Duodenal mucosa (tissue), 2 donors: ENCODE measurements around the gene SOX6.

Experiments
- H3K27ac ChIP-seq: one replicate; pipeline ENCODE4 v1.7.0; 2013; ENCODE audit warnings: low read depth, low read length
- H3K27me3 ChIP-seq, 2 donors: one replicate each; pipeline ENCODE4 v1.7.0; 2013; ENCODE audit warnings: low read length in 2 of 2, control low read depth in 1 of 2; ENCODE audit not compliant: insufficient read depth in 2 of 2, control insufficient read depth in 1 of 2
- H3K36me3 ChIP-seq, 2 donors: one replicate each; pipeline ENCODE4 v1.7.0; 2013; ENCODE audit warnings: low read length in 2 of 2, control low read depth in 1 of 2; ENCODE audit not compliant: insufficient read depth in 2 of 2, control insufficient read depth in 1 of 2
- H3K4me1 ChIP-seq, 2 donors: one replicate each; pipeline ENCODE4 v1.7.0; 2013; ENCODE audit warnings: low read length in 2 of 2, control low read depth in 1 of 2; ENCODE audit not compliant: insufficient read depth in 2 of 2, control insufficient read depth in 1 of 2
- H3K4me3 ChIP-seq, 2 donors: one replicate each; pipeline ENCODE4 v1.7.0; 2013; ENCODE audit warnings: low read length in 2 of 2, low read depth in 1 of 2
- H3K9ac ChIP-seq, 2 donors: one replicate each; pipeline ENCODE4 v1.7.0; 2013; ENCODE audit warnings: low read length in 2 of 2, low read depth in 1 of 2
- H3K9me3 ChIP-seq, 2 donors: one replicate each; pipeline ENCODE4 v1.7.0; 2013; ENCODE audit warnings: low read length in 2 of 2, control low read depth in 1 of 2; ENCODE audit not compliant: control insufficient read depth in 1 of 2

The SOX6 gene

DNA sequence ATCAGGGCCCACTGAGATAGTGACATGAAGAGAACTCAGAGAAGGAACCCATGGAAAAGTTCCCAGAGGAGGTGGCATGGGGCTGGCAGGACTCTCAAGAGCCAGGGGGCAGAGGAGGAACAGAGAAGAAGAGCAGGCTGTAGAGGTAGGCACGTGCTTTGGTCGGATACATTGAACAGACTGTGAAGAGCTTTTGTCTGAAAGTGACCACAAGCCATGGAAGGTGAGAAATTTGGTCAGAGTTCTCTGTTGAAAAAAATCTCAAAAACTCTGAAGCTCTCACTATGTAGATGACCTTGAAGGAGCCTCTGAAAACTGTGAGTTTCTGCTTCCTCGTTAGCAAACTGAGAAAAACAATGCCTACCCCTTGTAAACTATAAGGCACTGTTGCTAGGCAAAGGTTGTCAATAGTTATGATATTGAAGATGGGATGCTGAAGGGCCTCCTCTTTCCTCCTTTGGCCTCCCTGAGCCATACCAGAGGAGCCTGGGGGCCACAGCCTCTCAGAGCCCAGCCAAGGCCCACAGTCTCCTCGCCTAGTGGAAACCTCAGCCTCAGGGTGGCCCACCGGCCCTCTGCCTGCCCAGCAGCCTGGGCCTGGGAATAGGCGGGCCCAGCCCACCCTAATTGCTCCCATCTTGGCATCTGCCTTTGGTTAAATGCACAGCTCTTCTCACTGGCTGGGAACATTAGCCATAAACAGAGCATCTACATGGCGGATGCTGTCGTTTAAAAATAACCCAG is 415.7 kb downstream of the SOX6 start:
- Histone ChIP-seq H3K36me3 (no peaks in the 10 kb centered on the region), H3K27me3 (no peaks in the 10 kb centered on the region), H3K9ac (no peak overlapping the region), H3K4me1 (no peaks in the 10 kb centered on the region), H3K4me3 (no peak overlapping the region), H3K27ac (no peak overlapping the region), H3K9me3 (no peaks in the 10 kb centered on the region)

DNA sequence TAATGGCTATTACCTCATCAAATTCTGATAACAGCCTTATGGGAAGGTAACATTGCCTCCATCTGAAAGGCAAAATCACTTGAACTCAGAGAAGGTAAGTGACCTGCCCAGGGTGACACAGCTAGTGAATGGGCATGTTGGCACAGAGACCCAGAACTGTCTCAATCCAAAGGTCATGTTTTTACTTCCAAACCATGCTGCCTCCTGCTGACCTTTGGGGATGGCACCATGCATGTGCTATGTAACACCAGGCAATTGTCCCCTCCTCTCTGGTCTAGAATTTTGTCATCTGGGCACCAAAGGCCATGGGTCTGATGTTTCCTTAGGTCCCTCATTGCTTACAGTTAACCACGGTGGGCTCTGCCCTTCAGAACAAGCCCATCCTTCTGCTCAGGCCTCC is 417.4 kb downstream of the SOX6 start:
- Histone ChIP-seq H3K9me3 (no peaks in the 10 kb centered on the region), H3K36me3 (no peaks in the 10 kb centered on the region), H3K4me1 (no peaks in the 10 kb centered on the region), H3K27ac (no peak overlapping the region), H3K27me3 (no peaks in the 10 kb centered on the region), H3K4me3 (no peak overlapping the region), H3K9ac (no peak overlapping the region)

- Histone ChIP-seq H3K9ac (no peak overlapping the region), H3K9me3 (no peaks in the 10 kb centered on the region), H3K27me3 (no peaks in the 10 kb centered on the region), H3K36me3 (no peaks in the 10 kb centered on the region), H3K4me1 (no peaks in the 10 kb centered on the region), H3K27ac (no peak overlapping the region), H3K4me3 (no peak overlapping the region)
Observed at GRCh38 chr11:15938121-15938611, 418.2 kb downstream of the SOX6 start.

DNA sequence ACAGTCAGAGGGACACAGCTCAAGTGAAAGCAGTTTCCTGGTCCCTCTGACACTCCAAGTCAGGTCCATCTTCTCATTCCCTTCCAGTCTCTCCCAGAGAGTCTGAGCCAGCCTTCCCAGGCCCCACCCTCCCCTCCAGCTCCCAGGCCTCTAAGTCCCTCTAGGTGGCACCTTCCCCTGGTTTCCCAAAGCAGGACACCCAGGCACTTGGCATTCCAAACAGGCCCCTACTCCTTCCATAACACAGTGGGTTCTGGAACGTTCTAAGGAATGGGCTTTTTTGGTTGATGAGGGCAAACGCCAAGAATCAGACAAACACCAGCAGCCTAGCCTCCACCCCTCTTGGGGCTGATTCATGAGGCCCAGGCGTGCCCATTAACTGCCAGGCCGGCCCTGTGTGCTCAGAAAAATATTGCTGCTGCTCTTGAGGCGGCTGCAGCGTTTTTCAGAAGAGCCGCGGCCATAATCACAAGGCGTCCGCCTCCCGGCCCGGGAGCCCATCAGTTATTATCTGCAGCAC is 418.7 kb downstream of the SOX6 start:
- Histone ChIP-seq H3K9ac (no peak overlapping the region), H3K27ac (no peak overlapping the region), H3K36me3 (no peaks in the 10 kb centered on the region), H3K9me3 (no peaks in the 10 kb centered on the region), H3K4me1 (no peaks in the 10 kb centered on the region), H3K27me3 (no peaks in the 10 kb centered on the region), H3K4me3 (no peak overlapping the region)

DNA sequence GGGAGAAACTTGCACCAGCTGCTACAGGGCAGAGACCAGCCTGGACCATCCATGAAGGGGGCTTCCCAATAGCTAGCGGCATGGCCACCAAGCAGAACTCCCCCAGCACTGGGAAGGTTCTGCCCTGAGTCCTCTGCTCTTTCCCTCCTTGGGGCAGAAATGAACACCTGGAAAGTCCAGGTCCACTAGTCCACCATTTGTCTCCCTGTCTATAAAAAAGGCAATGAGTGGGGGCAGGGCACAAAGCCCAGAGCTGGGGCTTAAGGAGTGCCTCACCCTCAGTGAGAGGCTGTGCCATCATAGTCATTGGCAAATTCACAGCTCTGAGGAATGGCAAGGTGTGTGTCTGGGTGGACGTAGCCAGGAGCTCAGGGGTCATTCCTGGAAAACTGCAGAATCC is 420.3 kb downstream of the SOX6 start:
- Histone ChIP-seq H3K9me3 (no peaks in the 10 kb centered on the region), H3K4me3 (no peak overlapping the region), H3K4me1 (no peaks in the 10 kb centered on the region), H3K36me3 (no peaks in the 10 kb centered on the region), H3K27me3 (no peaks in the 10 kb centered on the region), H3K9ac (no peak overlapping the region), H3K27ac (no peak overlapping the region)

DNA sequence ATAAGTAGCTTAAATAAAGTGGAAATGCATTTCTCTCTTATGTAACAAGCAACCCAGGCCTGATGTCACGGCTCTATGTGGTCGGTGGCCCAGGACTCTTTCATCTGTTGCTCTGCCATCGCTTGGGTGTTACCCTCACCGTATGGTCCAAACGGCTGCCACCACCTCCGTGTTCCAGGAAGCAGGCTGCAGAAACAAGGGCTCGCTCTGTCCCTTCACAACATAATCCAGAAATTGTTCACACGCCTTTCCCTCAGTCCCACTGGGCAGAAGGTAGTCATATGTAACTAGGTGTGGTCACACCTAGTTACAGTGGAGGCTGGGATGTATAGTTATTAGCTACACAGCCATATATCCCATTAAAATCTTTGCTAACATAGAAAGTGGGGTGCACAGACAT is 421.0 kb downstream of the SOX6 start:
- Histone ChIP-seq H3K4me3 (no peak overlapping the region), H3K27ac (no peak overlapping the region), H3K9me3 (no peaks in the 10 kb centered on the region), H3K27me3 (no peaks in the 10 kb centered on the region), H3K36me3 (no peaks in the 10 kb centered on the region), H3K4me1 (no peaks in the 10 kb centered on the region), H3K9ac (no peak overlapping the region)

GRCh38 chr11:15933886-15934625 is 422.3 kb downstream of the SOX6 start:
- Histone ChIP-seq H3K27ac (no peak overlapping the region), H3K27me3 (no peaks in the 10 kb centered on the region)

DNA sequence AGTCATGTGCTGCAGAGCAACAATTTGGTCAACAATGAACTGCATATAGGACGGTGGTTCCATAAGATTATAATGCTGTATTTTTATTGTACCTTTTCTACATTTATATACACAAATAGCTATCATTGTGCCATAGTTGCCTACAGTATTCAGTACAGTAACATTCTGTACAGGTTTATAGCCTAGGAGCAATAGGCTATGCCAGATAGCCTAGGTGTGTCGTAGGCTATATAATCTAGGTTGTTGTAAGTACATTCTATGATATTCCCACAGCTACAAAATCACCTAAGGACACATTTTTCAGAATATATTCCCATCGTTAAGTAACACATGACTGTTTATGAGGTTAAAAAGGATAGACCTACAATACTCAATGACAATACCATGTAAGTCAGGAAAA is 423.9 kb downstream of the SOX6 start:
- no peaks in the 10 kb centered on the region for H3K27me3 ChIP-seq
- H3K27ac ChIP-seq = no peak overlapping the region

More at GRCh38 chr11:15933886-15934625, 422.3 kb downstream of the SOX6 start:
- no peak overlapping the region for H3K9ac ChIP-seq
- H3K4me1 ChIP-seq = no peaks in the 10 kb centered on the region
- no peaks in the 10 kb centered on the region for H3K36me3 ChIP-seq
- no peak overlapping the region for H3K4me3 ChIP-seq
- H3K9me3 ChIP-seq = no peaks in the 10 kb centered on the region

DNA sequence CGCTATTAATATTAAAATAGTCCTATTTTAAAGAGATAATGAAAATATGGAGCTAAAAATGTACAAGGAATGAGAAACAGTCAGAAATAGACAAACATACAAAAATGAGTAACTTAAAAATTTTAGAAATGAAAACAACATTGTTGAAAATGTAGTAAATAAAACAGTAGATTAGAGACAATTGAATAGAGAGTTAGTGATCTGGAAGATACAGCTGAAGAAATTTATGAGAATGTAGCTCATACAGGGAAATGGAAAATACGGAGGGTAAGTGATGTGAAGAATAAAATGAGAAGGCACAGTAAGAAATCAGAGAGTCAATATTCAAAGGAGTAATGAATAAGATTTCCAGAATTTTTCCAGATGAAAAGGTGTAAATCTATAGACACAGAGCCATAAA is 424.8 kb downstream of the SOX6 start:
- H3K9ac ChIP-seq = no peak overlapping the region
- no peak overlapping the region for H3K27ac ChIP-seq
- H3K4me1 ChIP-seq = no peaks in the 10 kb centered on the region
- H3K9me3 ChIP-seq = no peaks in the 10 kb centered on the region
- H3K27me3 ChIP-seq = no peaks in the 10 kb centered on the region
- no peak overlapping the region for H3K4me3 ChIP-seq
- H3K36me3 ChIP-seq = no peaks in the 10 kb centered on the region

More for the DNA sequence above, 423.9 kb downstream of the SOX6 start:
- Histone ChIP-seq H3K9me3 (no peaks in the 10 kb centered on the region), H3K4me1 (no peaks in the 10 kb centered on the region), H3K9ac (no peak overlapping the region), H3K36me3 (no peaks in the 10 kb centered on the region), H3K4me3 (no peak overlapping the region)

GRCh38 chr11:15930442-15931025 is 425.8 kb downstream of the SOX6 start:
- Histone ChIP-seq H3K4me1 (no peaks in the 10 kb centered on the region), H3K9ac (no peak overlapping the region), H3K27me3 (no peaks in the 10 kb centered on the region), H3K36me3 (no peaks in the 10 kb centered on the region), H3K27ac (no peak overlapping the region), H3K4me3 (no peak overlapping the region), H3K9me3 (no peaks in the 10 kb centered on the region)
